Loucy (cell line): ENCODE data around the gene ZDHHC15.
"Not testable (repeated sequence)": the region's sequence is repeated elsewhere in the genome, so short reads cannot be mapped to it uniquely, and the experiment has no call there.

ENCODE experiments used
- H2AFZ ChIP-seq: fragments of 200-600 bp; sonication (generic); 2 replicates; pipeline ENCODE4 v1.6.0; 2016; ENCODE audit warnings: antibody characterized with exemption, mild to moderate bottlenecking, low read length, moderate library complexity
- H3F3A ChIP-seq: fragments of 200-600 bp; 2 replicates; pipeline ENCODE4 v1.6.0; 2016; ENCODE audit warnings: antibody characterized with exemption, low read depth, mild to moderate bottlenecking
- H3K27me3 ChIP-seq: fragments of 200-600 bp; sonication (generic); 2 replicates; pipeline ENCODE4 v1.6.1; 2014; ENCODE audit warnings: low read length, mild to moderate bottlenecking; ENCODE audit not compliant: insufficient read depth, poor library complexity, severe bottlenecking
- H3K36me3 ChIP-seq: fragments of 200-600 bp; sonication (generic); 2 replicates; pipeline ENCODE4 v1.6.1; 2016; ENCODE audit warnings: low read length; ENCODE audit not compliant: insufficient read depth
- H3K4me1 ChIP-seq: fragments of 200-600 bp; sonication (generic); 2 replicates; pipeline ENCODE4 v1.5.1; 2014; ENCODE audit warnings: low read length, mild to moderate bottlenecking; ENCODE audit not compliant: insufficient read depth, poor library complexity, severe bottlenecking
- H3K4me2 ChIP-seq: fragments of 200-600 bp; sonication (generic); 2 replicates; pipeline ENCODE4 v1.6.0; 2014; ENCODE audit warnings: antibody characterized with exemption, low read length, low read depth, mild to moderate bottlenecking; ENCODE audit not compliant: poor library complexity, severe bottlenecking
- H3K4me3 ChIP-seq: fragments of 200-600 bp; sonication (generic); 2 replicates; pipeline ENCODE4 v1.5.1; 2014; ENCODE audit warnings: low read length, mild to moderate bottlenecking, mixed read lengths; ENCODE audit not compliant: poor library complexity, severe bottlenecking
- H3K79me2 ChIP-seq: fragments of 200-600 bp; sonication (generic); 2 replicates; pipeline ENCODE4 v1.6.1; 2014; ENCODE audit warnings: low read length; ENCODE audit not compliant: insufficient read depth
- H3K9ac ChIP-seq: fragments of 200-600 bp; sonication (generic); 2 replicates; pipeline ENCODE4 v1.6.0; 2014; ENCODE audit warnings: mild to moderate bottlenecking, low read depth, low read length, moderate library complexity; ENCODE audit not compliant: poor library complexity, severe bottlenecking
- H3K9me2 ChIP-seq: fragments of 200-600 bp; sonication (generic); replicated peaks from 2 replicates; pipeline ENCODE4 v1.6.1; 2016; ENCODE audit warnings: low read depth, low read length, mixed read lengths
- H3K9me3 ChIP-seq: fragments of 200-600 bp; sonication (generic); 2 replicates; pipeline ENCODE4 v1.6.1; 2014; ENCODE audit warnings: mild to moderate bottlenecking, antibody characterized with exemption, low read length, low read depth; ENCODE audit not compliant: insufficient read depth
- H4K20me1 ChIP-seq: fragments of 200-600 bp; sonication (generic); 2 replicates; pipeline ENCODE4 v1.6.0; 2014; ENCODE audit warnings: antibody characterized with exemption, low read length, mild to moderate bottlenecking; ENCODE audit not compliant: insufficient read depth, poor library complexity, severe bottlenecking
- CTCF ChIP-seq: fragments of 200-600 bp; sonication (generic); conservative IDR thresholded peaks from 2 replicates; pipeline ENCODE4 v1.5.1; 2014; ENCODE audit warnings: mild to moderate bottlenecking, antibody characterized with exemption, low read length
- EZH2phosphoT487 ChIP-seq: fragments of 200-600 bp; IDR thresholded peaks from 2 replicates; pipeline ENCODE4 v1.6.1; 2018; ENCODE audit warnings: antibody characterized with exemption, mild to moderate bottlenecking, moderate library complexity, borderline replicate concordance

Gene ZDHHC15

GRCh38 chrX:75366861-75367260 lies 156.0 kb downstream of the ZDHHC15 start:
- H3K4me3 ChIP-seq, result no peak overlapping the region
- TF ChIP-seq EZH2phosphoT487, result no peak
- no peak for TF ChIP-seq CTCF
- H3F3A ChIP-seq, result no peaks in the 10 kb centered on the region
- H3K79me2 ChIP-seq, result no peaks in the 10 kb centered on the region
- no peaks in the 10 kb centered on the region for H3K9me3 ChIP-seq
- no peaks in the 10 kb centered on the region for H3K4me1 ChIP-seq
- no peaks in the 10 kb centered on the region for H3K36me3 ChIP-seq
- no peaks in the 10 kb centered on the region for H3K27me3 ChIP-seq
- H2AFZ ChIP-seq, result no peak overlapping the region
- H3K4me2 ChIP-seq, result no peak overlapping the region
- no peak overlapping the region for H3K9ac ChIP-seq
- H3K9me2 ChIP-seq, result no peaks in the 10 kb centered on the region
- H4K20me1 ChIP-seq, result no peaks in the 10 kb centered on the region

- no peaks in the 10 kb centered on the region for H3K27me3 ChIP-seq
These were observed 157.4 kb downstream of the ZDHHC15 start for GRCh38 chrX:75365243-75365975.

DNA sequence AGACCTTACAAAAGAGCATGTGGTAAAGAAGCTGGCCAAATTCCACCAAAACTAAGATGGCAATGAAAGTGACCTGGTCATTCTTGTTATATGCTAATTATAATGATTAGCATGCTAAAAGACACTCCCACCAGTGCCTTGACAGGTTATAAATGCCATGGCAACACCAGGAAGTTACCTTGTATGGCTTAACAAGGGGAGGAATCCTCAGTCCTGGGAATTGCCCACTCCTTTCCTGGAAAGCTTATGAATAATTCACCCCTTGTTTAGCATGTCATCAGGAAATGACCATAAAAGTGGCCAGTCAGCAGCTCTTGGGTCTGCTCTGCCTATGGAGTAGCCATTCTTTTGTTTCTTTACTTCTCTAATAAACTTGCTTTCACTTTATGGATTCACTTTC lies 161.0 kb downstream of the ZDHHC15 start:
- H3F3A ChIP-seq, result no peaks in the 10 kb centered on the region

More at GRCh38 chrX:75365243-75365975, 157.4 kb downstream of the ZDHHC15 start:
- H2AFZ ChIP-seq, result no peak overlapping the region
- TF ChIP-seq EZH2phosphoT487, result no peak
- no peaks in the 10 kb centered on the region for H3K9me3 ChIP-seq
- no peak overlapping the region for H3K4me2 ChIP-seq
- H3K79me2 ChIP-seq, result no peaks in the 10 kb centered on the region
- no peak overlapping the region for H3K4me3 ChIP-seq
- H3K9ac ChIP-seq, result no peak overlapping the region
- H3K9me2 ChIP-seq, result no peaks in the 10 kb centered on the region
- H3F3A ChIP-seq, result no peaks in the 10 kb centered on the region
- no peaks in the 10 kb centered on the region for H3K4me1 ChIP-seq
- H4K20me1 ChIP-seq, result no peaks in the 10 kb centered on the region
- H3K36me3 ChIP-seq, result no peaks in the 10 kb centered on the region

DNA sequence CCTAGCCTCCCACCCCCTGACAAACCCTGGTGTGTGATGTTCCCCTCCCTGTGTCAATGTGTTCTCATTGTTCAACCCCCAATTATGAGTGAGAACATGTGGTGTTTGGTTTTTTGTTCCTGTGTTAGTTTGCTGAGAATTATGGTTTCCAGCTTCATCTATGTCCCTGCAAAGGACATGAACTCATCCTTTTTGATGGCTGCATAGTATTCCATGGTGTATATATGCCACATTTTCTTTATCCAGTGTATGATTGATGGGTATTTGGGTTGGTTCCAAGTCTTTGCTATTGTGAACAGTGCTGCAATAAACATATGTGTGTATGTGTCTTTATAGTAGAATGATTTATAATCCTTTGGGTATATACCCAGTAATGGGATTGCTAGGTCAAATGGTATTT lies 174.2 kb downstream of the ZDHHC15 start:
- not testable (repeated sequence) for H3K9me3 ChIP-seq, H3K9me2 ChIP-seq, H3K9ac ChIP-seq, H3K4me2 ChIP-seq, H3K4me3 ChIP-seq, H3K36me3 ChIP-seq, H3K79me2 ChIP-seq, H2AFZ ChIP-seq, H4K20me1 ChIP-seq, H3F3A ChIP-seq, H3K27me3 ChIP-seq, H3K4me1 ChIP-seq

More for the DNA sequence above, 161.0 kb downstream of the ZDHHC15 start:
- H3K27me3 ChIP-seq, result no peaks in the 10 kb centered on the region
- H3K79me2 ChIP-seq, result no peaks in the 10 kb centered on the region
- H2AFZ ChIP-seq, result no peak overlapping the region
- H4K20me1 ChIP-seq, result no peaks in the 10 kb centered on the region
- no peaks in the 10 kb centered on the region for H3K4me1 ChIP-seq
- TF ChIP-seq EZH2phosphoT487 (no peak), CTCF (no peak)
- no peaks in the 10 kb centered on the region for H3K9me3 ChIP-seq
- H3K9ac ChIP-seq, result no peak overlapping the region
- H3K36me3 ChIP-seq, result no peaks in the 10 kb centered on the region
- H3K4me2 ChIP-seq, result no peak overlapping the region
- H3K4me3 ChIP-seq, result no peak overlapping the region
- H3K9me2 ChIP-seq, result no peaks in the 10 kb centered on the region
